Stimulated activated CD4-positive, alpha-beta T cell treated with anti-CD3 and anti-CD28 coated beads, Interleukin-12 subunit alpha, Interleukin-12 subunit beta, amount 100 ng/mL, for 48 hours (primary cell): ENCODE measurements around the gene PATE4.
"Not testable (repeated sequence)": the region's sequence is repeated elsewhere in the genome, so short reads cannot be mapped to it uniquely, and the experiment has no call there.

ENCODE experiments used
- DNase-seq, 3 donors: peaks; one replicate each; pipeline ENCODE4 v3.0.0-alpha.2; 2020; ENCODE audit warnings: low read depth in 2 of 3, low spot score in 1 of 3

PATE4 gene, protein sequence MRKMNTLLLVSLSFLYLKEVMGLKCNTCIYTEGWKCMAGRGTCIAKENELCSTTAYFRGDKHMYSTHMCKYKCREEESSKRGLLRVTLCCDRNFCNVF

DNA sequence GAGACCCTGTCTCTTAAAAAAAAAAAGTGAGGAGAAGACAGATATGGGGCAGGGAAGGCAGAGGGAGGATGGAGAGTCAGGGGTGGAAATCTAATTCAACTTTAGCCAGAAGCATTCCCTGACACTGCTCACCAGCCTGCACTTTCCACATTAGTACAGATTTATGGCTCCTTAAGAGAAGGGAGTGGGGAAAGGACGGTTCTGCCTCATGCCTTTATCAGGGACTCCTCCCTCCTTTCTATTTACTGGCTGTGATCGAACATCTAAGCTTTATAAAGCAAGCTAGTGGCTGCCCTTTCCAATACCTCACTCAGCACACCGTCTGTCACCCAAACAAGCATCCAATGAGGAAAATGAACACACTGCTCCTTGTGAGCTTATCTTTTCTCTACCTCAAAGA is at the start of gene PATE4:
Gene PATE4 (plus strand): TSS at position 301 of the 400 bp plus-strand sequence. CDS start 44 bp downstream, at position 345.
- DNase-seq, result no peak

DNA sequence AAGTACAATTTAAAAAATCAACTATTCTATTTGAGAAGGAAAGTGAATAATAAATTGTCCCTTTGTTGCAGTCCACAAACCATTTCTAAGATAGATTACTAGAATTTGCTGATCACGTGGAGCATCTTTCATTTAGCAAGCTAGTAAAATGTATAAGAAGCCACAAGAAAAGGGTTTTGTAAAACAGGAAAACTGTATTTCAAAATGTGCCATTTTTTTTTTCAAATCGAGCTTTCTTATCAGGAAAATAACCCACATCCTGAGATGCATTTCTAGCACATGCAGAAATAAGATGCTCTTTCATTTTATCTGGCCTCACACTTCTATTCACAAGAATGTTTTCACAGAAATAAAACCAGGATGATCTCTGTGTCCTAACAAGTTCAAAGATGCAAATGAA is 48.4 kb upstream of the PATE4 start:
- DNase-seq, result no peak

DNA sequence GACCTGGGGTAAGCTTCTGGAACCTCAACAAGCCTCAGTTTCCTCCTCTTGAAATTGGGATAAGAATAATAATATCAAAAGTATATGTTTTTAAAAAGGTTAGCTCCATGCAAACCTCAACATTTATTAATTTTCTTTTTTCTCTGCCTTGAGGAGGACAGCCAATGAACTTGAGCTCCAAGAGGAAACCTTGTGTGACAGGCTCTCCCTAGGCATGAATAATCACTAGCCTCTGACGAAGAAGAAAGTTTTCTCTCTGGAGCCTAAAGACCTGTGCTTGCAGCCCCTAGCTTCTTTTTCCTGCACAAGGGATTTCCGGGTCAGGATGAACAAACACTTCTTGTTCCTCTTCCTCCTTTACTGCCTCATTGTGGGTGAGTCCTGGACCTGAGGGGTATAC is 45.3 kb upstream of the PATE4 start, which contains the start of gene PATE3:
Gene PATE3 (plus strand): TSS at position 301 of the 400 bp plus-strand sequence. CDS start 25 bp downstream, at position 326.
- DNase-seq, result no peak

DNA sequence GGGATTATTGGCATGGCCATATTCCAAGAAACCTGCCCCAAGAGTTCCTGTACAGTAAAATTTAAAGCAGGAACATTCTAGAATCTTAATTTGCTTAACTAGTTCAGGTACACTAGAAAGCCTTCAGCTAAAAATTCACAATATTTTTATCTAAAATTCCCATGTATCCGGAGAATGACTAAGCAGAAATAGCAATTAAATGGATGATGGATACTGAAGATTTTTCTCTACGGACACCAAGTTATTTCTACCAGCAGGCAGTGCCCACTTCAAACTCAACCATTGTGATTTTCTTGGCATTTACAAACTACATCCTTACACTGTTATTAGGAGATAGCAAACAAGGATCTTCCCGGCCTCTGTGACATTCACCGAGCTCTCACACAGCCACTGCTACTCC is 42.3 kb upstream of the PATE4 start:
- no peak for DNase-seq

DNA sequence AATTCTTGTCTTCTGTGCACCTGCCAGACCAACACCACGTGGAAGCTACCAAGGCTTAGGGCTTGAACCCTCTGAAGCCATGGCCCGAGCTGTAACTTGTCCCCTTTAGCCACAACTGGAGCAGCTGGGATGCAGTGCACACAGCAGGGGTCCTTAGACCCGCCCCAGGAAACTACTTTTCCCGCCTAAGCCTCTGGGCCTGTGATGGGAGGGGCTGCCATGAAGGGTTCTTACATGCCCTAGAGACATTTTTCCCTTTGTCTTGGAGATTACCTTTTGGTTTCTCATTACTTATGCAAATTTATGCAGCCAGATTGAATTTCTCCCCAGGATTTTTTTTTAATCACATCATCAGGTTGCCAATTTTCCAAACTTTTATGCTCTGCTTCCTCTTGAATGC is 35.5 kb upstream of the PATE4 start:
- DNase-seq, result no peak

DNA sequence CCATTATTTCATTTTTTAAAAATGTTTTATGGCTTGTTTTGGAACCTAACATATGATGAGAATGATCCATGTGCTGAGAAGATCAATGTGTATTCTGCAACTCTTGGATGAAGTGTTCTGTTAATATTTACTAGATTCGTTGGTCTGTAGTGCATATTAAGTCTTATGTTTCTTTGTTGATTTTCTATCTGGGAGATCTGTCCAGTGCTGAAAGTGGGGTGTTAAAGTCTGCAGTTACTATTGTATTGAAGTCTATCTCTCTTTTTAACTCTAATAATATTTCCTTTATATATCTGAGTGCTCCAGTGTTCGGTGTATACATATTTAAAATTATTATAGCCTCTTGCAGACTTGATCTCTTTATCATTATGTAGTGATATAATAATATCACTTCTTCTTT is 33.3 kb upstream of the PATE4 start:
- no peak for DNase-seq

DNA sequence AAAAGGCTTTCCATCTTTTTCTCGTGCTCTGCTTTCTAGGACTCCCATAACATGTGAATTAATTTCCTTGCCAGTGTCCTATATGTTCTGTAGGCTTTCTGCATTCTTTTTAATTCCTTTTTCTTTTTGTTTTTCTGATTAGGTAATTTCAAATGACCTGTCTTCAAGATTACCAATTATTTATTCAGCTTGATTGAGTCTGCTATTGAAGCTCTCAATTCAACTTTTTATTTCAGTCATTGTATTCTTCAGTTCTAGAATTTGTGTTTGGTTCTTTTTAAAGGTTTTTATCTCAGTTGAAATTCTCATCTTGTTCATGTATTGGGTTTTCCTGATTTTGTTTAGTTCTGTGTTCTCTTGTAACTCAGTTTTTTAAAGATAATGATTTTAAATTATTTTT is 30.7 kb upstream of the PATE4 start:
- DNase-seq, result no peak

DNA sequence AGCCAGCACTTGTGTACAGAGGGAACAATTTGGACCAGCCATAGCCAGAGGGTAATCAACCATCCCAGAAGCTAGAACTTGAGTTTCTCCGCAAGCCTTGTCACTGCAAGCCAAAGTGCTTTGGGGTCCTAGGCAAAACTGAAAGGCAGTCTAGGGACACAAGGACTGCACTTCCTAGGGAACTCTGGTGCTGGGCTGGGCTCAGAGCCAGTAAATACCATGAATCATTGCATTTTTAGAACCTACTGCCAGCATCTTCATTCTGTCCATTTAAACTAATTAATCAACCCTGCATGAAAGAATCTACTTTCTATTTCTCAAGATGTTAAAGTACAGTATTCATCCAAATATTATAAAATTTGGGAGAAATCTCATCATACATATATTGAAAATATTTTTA is 25.2 kb upstream of the PATE4 start:
- no peak for DNase-seq

DNA sequence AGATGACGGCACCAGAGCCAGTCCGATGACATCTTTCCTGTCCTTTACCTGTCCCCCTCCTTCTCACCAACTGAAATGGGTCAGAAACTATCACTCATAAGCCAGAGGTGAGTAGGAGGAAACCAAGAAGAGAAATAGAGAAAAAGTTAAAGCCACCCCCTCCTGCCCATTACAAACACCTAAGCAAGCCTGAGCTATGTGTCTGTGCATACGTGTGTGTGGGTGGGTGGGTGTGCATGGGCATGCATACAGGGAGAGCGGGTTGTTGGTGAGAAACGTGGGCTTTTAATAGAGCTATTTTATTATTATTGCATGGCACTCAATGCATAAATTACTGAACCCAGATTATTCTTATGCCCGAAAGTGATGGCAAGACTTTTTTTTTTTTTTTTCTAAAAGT is 2.6 kb downstream of the PATE4 start:
- DNase-seq, result no peak

DNA sequence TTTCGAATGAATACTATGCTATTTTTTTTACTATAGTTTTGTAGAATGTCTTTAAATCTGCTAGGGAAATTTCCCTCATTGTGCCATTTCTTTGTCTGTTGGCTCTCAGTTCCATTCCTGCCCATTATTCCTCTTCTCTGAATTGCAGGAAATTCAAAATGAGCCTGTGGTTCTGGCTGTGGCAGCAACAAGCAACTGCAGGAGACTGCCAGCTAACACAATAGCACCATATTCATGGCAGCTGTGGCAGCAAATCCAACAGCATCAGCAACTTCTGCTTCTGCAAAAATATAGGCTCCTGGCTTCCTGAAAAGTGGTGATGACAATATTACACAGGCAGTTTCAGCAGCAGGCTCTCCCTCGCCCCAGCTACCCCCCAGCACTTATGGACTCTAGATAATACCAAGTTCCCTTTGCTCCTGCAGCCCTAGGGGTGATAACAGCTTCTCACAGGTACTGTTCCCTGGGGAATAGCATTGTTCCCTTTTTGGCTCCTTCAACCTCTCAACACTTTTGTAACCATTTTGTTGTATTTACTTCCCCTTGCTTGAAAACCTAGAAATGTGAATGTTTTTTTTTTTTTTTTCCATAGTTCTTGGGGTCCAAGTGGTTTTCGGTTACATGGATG is 9.3 kb downstream of the PATE4 start:
- no peak for DNase-seq

DNA sequence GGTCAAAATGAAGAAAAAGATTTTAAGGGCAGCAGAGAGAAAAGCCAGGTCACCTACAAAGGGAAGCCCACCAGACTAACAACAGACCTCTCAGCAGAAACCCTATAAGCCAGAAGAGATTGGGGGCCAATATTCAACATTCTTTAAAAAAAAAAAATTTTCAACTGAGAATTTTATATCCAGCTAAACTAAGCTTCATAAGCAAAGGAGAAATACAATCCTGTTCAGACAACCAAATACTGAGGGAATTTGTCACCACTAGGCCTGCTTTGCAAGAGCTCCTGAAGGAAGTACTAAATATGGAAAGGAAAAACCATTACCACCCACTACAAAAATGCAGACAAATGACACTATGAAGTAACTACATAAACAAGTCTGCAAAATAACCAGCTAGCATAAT is 13.1 kb downstream of the PATE4 start:
- no peak for DNase-seq

DNA sequence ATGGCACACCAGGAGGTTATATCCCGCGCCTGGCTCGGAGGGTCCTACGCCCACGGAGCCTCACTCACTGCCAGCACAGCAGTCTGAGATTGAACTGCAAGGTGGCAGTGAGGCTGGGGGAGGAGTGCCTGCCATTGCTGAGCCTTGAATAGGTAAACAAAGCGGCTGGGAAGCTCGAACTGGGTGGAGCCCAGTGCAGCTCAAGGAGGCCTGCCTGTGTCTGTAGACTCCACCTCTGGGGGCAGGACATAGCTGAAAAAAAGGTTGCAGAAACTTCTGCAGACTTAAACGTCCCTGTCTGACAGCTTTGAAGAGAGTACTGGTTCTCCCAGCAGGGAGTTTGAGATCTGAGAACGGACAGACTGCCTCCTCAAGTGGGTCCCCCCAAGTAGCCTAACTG is 24.6 kb downstream of the PATE4 start:
- DNase-seq, result not testable (repeated sequence)

DNA sequence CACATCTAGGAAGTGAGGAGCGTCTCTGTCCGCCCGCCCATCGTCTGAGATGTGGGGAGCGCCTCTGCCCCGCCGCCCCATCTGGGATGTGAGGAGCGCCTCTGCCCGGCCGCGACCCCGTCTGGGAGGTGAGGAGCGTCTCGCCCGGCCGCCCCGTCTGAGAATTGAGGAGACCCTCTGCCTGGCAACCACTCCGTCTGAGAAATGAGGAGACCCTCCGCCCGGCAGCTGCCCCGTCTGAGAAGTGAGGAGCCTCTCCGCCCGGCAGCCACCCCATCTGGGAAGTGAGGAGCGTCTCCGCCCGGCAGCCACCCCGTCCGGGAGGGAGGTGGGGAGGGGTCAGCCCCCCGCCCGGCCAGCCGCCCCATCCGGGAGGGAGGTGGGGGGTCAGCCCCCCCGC is 29.7 kb downstream of the PATE4 start:
- DNase-seq, result not testable (repeated sequence)

DNA sequence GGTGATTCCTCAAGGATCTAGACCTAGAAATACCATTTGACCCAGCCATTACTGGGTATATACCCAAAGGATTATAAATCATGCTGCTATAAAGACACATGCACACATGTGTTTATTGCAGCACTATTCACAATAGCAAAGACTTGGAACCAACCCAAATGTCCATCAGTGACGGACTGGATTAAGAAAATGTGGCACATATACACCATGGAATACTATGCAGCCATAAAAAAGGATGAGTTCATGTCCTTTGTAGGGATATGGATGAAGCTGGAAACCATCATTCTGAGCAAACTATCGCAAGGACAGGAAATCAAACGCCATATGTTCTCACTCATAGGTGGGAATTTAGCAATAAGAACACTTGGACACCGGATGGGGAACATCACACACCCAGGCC is 32.2 kb downstream of the PATE4 start:
- not testable (repeated sequence) for DNase-seq

DNA sequence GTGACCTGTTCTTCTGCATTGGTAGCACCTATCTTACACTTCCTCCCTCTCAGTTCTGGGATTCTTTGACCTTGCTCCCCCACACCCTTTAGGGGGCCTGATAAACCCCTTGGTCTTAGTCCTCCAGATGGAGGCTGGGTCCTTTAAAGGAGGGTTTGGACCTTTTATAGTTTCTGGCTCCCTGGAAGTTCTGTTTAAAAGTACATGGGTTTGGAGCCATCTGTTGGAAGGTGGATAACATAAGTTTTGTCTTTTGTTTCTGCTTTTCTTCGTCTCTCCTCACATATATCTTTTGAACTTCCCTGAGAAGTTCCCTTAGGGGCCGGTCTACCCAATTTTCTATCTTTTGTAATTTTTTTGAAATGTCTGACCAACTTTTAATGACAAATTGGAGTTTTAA is 36.4 kb downstream of the PATE4 start:
- DNase-seq, result no peak

DNA sequence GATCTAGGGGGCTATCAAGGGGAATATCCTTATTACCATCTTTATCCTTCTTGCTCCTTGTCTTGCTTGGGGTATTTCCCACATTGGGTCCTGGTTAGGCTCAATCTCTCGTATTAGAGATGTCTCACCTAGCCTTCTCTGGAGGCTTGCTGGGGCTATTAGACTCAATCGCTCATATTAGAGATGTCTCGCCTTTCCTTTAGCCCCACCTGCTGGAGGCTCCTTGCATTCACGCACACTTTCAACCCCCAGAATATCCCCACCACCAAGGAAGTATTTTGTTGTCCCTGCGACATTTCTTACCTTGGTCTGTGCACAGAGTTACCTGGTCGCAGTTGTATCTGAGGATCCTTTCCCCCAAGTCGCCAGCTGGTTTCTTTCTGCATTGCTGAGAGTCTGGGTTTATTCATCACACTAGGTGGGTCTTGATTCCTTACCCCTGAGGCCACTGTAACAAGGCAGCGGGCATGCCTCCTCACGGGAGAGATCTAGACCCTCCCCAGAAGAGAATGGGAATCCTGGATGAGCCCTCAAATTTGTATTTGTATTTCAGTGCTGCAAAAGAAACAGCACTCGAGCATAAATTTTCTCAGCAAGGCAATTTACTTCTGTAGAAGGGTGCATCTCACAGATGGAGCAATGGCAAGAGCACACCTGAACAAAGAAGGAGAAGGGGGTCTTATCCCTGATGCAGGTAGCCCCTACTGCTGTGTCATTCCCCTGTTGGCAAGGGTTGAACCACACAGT is 38.4 kb downstream of the PATE4 start:
- DNase-seq, result peak in 2 of 3 donors; percentile 15 to 32

DNA sequence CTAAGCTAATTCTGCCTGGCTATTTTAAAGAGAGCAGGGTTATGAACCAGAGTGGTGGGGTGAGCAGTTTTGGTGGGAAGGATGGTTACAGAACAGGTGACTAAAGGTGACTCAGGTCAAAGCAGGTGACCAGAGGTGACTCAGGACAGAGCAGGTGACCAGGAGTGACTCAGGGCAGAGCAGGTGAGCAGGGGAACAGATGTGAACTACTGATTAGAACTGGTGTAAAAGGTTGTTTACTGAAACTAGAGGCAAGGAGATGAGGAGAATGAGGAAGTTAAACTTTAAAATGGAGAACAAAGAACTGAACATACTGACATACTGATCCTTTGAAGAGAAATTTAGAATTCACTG is 39.0 kb downstream of the PATE4 start:
- DNase-seq, result no peak

DNA sequence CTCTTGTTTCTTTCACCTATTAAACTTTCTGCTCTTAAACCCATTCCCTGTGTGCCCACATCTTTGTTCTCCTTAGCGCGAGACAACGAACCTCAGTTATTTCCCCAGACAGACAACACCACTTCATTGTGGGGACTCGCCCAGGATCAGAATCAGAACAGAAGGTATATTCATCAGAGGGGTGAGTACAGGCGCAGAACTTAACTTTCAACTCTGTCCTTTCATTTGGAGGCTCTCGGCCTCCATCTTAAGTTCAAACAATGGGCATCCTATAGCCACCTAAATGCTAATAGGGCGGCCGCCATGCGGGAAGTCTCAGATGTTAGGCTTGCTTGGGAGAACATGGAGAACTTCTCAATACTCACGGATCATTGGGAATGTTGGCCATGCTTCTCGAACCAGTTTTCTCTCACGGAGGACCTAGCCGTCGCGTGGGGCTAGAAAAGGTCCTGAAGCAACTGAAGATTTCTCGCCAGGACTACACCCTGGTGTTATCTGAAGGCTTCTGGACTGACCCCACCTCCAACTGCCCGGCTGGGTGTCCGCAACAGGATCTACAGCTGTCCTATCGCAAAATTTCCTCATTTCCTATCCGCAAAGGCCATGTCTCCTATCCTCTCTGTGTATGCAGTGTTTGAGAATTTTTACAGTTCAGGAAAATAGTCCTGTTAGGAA is 40.9 kb downstream of the PATE4 start:
- DNase-seq, result no peak

DNA sequence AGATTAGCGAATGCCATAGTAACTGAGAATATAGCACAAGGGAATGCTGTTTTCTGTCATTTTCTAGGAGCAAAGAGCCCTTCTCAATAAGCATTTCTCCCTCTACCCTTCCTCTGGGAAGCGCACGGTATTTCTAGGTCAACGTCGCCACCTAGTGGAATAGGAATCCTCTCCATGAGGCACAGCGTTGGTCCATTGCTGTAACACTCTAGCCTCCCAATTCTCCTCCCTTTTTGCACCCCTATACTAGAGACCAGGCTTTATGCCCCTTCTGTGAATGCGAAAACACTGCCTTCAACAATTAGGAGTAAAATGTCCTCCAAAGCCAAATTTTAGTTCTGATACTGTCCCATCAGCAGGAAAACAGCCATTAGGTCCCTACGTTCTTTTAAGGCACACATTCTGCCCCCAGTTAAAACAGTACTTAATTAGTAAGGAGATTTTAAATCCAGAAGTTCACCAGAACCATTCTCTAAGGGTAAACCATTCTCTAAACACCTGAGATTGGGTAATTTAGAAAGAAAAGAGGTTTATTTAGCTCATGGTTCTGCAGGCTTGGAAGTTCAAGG is 41.5 kb downstream of the PATE4 start:
- peak in 2 of 3 donors; percentile 40 to 60 for DNase-seq

DNA sequence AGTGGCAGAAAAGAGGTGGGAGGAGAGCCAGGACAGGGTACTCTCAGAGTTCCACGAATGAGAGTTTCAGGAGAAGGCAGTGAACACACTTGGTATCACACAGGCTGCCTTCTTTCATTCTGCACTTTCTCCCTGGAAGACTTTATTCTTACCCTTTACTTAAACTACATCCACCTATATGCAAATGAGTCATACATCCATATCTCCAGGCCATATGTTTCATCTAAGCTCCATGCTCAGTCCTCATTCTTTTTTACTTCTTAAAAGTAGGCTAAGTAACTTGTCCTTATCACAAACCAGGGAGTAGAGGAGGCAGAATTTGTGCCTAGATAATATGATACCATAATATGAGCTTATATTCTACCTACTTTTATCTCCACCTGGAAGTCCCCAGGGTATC is 48.2 kb downstream of the PATE4 start:
- DNase-seq, result no peak

DNA sequence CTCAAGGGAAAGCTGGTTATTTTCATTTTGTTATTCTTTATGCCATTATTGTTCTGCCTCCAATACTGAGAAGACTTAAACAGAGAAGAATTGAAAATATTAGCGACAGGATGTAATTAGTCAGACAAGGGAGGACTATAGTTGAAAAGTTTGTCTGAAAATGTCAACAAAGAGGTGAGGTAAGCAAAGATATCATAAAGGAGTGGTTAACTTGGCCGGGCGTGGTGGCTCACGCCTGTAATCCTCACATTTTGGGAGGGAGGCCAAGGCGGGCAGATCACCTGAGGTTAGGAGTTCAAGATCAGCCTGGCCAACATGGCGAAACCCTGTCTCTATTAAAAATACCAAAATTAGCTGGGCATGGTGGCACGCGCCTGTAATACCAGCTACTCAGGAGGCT is 50.3 kb downstream of the PATE4 start:
- DNase-seq, result no peak

DNA sequence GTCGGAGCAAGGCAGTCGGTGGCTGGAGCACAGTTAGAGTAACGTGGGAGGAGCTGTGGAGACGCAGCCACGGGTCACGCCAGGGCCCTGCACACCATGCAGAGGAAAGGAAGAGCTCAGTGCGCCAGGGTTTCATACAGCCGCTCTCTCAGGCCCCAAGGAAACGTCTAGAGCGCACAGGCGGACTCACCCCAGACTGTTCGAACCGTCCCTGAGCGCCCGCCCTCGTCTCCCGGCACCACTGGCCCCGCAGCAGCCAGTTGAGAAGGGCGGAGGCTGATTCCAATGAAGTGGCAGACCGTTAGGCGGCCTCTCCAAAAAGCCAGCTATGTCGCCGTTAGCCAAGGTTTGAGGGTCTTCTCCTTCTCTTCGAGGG is 53.9 kb downstream of the PATE4 start:
- peak in 2 of 3 donors; percentile 27 to 28 for DNase-seq
